Measurements from ENCODE around the gene RGS6.

RGS6 gene

GRCh38 chr14:72063761-72064282, 131.6 kb downstream of the RGS6 start:
- no peak overlapping the region for H3K4me3 ChIP-seq (ENCODE audit: low read depth, low read length)

DNA sequence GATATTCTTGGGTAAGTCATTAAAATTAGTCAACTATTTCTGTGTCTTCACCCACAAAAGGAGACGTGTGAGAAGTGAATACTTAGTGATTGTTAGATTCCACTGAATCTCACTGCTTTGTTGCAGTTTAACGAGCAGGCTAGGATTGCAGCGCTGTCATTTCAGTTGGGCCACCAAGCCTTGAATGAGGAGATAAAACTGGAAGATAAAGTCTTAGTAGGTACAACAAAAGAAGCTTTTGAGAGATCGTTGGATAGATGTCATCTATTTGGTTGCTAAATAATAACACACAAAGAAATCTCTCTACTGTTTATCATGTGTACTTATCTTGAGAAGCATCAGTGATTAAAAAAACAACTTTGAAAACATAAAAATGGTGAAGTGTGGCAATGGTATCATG, 132.3 kb downstream of the RGS6 start:
- no peak overlapping the region for H3K4me3 ChIP-seq (ENCODE audit: low read depth, low read length)

GRCh38 chr14:72070458-72070857, 138.2 kb downstream of the RGS6 start:
- no peak overlapping the region for H3K4me3 ChIP-seq (ENCODE audit: low read depth, low read length)

DNA sequence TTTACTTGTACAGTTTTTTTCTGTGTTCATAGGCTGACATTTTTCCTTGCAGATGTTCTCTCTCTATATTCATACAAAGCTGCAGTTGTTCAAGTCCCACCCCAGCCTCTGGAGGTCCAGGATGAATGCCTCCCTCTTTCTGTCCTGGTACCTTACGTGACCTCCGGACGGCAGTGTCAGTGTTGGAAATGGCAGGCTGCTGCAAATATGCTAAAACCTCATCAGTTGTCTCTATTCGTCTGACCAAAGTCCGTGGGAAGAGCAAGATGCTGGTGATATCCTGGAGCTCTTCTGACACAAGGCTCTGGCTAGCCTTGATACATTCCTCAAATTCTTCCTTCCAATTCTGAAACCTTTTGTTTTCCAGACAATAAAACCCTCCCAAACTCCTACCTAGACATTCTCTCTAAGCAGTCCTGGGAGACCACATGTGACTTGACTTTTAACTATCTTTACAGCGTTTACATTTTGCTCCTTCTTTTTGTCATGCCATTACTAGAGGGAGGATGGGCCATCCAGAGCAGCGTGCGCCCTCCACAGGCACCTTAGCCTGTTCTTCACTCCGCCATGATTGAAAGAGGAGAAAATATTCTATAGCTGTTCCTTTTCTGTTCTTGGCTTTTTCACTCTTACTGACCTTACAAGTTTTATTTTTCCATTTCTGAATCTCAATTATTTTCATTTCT, 143.6 kb downstream of the RGS6 start:
- no peak overlapping the region for H3K4me3 ChIP-seq (ENCODE audit: low read depth, low read length)

GRCh38 chr14:72081137-72081536, 148.9 kb downstream of the RGS6 start:
- H3K4me3 ChIP-seq (ENCODE audit: low read depth, low read length), result no peak overlapping the region

DNA sequence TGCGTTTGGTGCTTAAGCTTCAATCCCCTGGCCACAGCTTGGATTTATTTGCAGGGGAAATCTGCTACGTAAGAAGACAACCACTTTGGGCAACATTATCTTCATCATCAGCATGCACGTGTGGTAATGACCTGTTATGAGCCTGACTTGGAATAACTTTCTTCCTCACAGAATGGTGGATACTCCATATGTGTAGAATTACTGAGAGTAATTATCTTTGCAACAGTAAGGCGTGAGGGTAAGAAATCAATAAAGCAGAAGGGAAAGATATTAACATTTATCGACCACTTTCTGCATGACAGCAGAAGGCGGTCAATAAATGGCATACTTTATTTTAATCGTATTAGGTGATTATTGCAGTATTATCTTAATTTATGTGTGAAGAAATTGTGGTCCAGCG, 152.7 kb downstream of the RGS6 start:
- H3K4me3 ChIP-seq (ENCODE audit: low read depth, low read length), result no peak overlapping the region

DNA sequence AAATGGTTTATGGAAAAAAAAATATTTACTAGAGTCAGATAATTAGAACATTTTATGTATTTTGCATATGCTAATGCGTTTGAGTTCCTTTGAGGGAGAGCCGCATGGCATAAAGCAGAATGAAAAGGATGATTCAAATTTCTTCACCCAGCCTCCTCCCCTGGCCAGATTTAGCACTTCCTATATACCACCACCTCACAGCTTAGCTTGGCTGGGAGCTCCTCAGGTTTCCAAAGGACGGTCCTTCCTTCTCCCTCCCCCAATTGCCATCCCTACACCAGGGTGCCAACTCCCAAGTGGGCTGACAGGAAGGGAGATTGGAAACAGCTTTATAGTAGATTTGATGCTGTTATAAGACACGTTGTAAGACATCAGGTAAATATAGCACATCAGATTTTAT, 157.4 kb downstream of the RGS6 start:
- no peak overlapping the region for H3K4me3 ChIP-seq (ENCODE audit: low read depth, low read length)

- H3K4me3 ChIP-seq (ENCODE audit: low read depth, low read length), result no peak overlapping the region
Observed at GRCh38 chr14:72094844-72095582, 162.8 kb downstream of the RGS6 start.

DNA sequence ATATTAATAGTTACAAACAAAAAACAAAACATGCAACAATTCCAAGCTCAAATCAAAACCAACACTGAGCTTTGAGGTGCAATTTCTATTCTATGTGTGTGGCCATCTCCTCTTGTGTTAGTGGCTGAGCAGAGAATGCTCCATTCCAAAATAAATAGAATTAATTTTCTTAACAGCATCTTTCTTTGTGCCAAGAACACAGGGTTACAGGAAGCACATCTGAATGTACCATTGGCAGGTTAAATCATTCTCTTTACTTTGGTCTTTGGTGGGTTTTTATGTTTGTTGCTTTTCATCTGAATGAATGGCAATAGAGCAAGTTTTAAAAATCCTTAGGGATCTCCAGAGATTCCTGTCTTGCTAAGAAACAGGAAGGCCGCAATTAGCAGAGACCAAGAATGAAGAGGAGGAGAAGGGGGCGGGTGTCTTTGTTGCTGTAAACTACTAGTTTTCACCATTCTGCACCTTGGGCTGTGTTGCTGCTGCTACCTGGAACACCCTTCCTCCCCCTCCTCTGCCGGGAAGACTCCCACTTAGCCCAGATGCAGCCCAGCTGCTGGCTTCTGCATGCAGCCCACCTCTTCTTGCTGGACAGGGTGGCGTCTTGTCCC, 165.0 kb downstream of the RGS6 start:
- no peak overlapping the region for H3K4me3 ChIP-seq (ENCODE audit: low read depth, low read length)

DNA sequence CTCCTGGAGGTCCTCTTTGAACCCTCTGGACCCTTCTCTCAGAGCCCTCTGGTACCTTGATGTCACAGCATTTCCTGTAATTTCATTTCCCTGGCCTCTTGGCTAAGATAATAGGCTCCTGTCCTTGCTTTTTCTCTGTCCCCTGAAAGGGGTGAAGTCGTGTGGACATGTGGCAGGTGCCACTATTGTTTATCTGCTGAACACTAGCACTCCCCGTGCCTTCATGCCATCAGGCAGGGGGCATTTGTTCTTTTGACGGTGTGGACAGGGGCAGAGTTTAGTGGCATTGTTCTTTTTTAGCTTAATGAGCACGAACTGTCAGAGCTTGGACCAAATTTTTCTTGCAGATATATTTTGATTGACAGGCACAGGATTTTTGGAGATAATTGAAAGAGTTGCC, 166.0 kb downstream of the RGS6 start:
- H3K4me3 ChIP-seq (ENCODE audit: low read depth, low read length), result no peak overlapping the region

DNA sequence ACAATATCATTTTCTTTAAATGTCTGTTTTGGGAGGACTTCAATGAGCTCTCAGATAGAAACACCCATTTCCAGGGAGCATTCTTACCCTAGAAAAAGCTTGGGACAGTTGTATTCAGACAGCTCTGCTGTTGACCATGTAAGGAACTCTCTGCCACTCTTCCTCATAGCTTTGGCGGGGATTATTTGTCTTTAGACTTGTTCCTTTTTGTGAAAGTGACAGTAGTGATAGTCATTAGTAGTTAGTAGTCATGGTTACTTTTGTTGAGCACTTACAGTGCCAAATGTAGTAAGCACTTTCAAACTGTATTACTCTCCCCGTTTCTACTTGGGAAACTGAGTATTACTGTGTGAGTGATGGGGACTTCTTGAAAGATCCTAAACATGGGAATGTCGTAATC, 167.3 kb downstream of the RGS6 start:
- H3K4me3 ChIP-seq (ENCODE audit: low read depth, low read length), result no peak overlapping the region

DNA sequence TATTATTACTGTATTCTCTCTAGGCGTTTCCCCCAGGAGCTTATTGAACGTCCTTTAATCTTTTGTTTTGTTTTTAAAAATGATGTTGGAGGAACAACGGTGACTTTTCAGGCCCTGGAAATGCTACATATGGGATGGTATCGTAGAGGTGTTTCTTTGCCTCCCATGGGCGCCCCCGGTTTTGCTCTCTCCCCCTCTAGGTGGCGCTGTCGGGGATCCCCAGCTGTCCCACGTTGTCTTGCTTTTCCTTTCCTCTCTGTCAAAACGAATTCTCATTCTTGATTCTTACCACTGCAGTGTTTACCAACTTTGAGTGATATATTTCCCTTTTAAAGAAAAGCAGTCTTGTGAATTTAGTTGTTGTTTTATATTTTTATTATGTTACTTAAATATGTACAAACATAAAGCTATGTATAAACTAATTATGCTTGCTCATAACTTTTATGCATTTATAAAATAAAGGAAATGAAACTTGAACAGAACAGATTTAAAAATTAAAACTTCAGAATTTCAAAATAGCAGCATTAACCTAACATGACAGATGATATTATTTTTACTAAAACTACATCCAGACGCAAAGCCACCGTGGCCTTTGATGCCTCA, 171.9 kb downstream of the RGS6 start:
- H3K4me3 ChIP-seq (ENCODE audit: low read depth, low read length), result no peak overlapping the region

- no peak overlapping the region for H3K4me3 ChIP-seq (ENCODE audit: low read depth, low read length)
Observed at GRCh38 chr14:72111911-72112310, 179.7 kb downstream of the RGS6 start.

DNA sequence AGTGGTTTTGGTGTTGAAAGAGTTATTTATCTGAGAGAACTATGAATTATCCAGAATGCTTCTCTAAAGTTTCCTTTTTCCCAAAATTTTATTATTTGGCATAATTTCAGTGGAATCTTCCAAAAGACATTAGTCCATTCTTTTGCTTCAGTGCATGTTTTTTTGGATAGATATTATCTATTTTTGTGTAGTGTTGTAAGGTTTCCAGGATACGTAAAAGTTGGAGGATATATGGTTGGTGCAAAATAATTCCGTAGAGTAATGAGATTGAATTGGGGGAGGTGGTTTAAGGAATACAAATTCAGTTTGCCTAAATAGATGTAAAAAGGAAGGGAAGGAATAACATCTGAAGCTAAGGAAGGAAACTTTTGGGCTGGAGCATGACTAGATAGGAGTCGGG, 186.6 kb downstream of the RGS6 start:
- no peak overlapping the region for H3K4me3 ChIP-seq (ENCODE audit: low read depth, low read length)

GRCh38 chr14:72120315-72120714, 188.1 kb downstream of the RGS6 start:
- H3K4me3 ChIP-seq (ENCODE audit: low read depth, low read length), result no peak overlapping the region

- no peak overlapping the region for H3K4me3 ChIP-seq (ENCODE audit: low read depth, low read length)
Observed at GRCh38 chr14:72123755-72124154, 191.5 kb downstream of the RGS6 start.

GRCh38 chr14:72124171-72124570, 191.9 kb downstream of the RGS6 start:
- no peak overlapping the region for H3K4me3 ChIP-seq (ENCODE audit: low read depth, low read length)

DNA sequence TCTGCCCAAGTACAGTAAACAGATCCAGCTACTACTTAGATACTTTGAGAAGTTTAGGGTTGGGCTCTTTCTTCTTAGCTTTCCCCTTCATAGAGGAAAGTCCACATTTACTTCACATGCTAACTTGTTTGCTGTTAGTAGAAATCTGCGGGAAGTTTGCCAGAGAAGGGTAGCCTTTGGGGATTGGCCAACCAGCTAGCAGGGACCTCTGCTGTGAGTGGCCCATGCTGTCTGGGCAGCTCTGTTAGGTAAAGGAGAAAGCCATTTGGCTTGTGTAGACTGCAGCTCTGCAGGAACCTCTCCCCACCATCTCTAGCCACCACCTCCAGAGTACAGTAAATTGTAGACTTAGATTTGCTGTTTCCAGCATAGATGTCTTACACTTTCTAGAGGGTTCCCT, 193.9 kb downstream of the RGS6 start:
- H3K4me3 ChIP-seq (ENCODE audit: low read depth, low read length), result no peak overlapping the region

GRCh38 chr14:72126561-72126960, 194.3 kb downstream of the RGS6 start:
- no peak overlapping the region for H3K4me3 ChIP-seq (ENCODE audit: low read depth, low read length)

- H3K4me3 ChIP-seq (ENCODE audit: low read depth, low read length), result no peak overlapping the region
Observed at GRCh38 chr14:72128629-72129028, 196.4 kb downstream of the RGS6 start.

GRCh38 chr14:72129291-72129690, 197.1 kb downstream of the RGS6 start:
- H3K4me3 ChIP-seq (ENCODE audit: low read depth, low read length), result no peak overlapping the region

DNA sequence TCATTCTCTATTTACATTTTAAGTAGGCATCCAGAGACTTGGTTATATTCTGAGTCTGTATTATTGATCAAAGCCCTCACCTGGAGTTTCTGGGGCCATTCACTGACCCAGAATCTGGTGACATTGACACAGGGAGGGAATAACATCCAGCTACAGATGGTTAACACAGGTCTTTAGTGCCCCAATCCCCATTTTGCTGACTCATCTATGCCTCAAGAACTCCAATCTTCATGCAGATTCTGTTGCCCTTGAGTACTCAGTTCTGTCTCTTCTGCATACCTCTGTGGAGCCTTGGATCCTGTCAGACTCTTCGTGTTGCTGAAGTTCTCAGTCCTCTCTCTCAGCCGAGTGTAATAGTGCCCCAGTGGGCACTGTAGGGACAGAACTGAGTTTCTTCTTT, 208.9 kb downstream of the RGS6 start:
- H3K4me3 ChIP-seq (ENCODE audit: low read depth, low read length), result no peak overlapping the region
